A549 treated with dexamethasone at 1 μM for 4 hours (cell line): ENCODE results near the gene TSEN15. TPM values are rescaled to one million over a fixed set of nuclear protein-coding genes. Genes with fewer than 3 reads are reported as not detected.

Experiments used
- total RNA-seq: library from RNA; stranded (reverse); fragments of 200-300 nt; extraction: Qiagen RNA extraction; gene quantifications from 5 replicates; pipeline ENCODE4 v1.2.3, GENCODE V29; 2022

Gene TSEN15
- total RNA-seq = 28.3 to 31.3 TPM (median 30.1 TPM) in 5 replicates

GRCh38 chr1:184051485-184052193, at the start of gene TSEN15:
TSS of gene TSEN15 (plus strand) at chr1:184051730. CDS start at chr1:184051756, 26 bp downstream.

Other genes starting within 250 kb of the TSEN15 start
- 0.71 to 0.99 TPM (median 0.73 TPM) in 5 replicates for gene RGL1, start 246.6 kb upstream of the TSEN15 start, total RNA-seq
- 0.11 to 0.20 TPM (median 0.16 TPM) in 5 replicates for gene COLGALT2, start 14.0 kb upstream of the TSEN15 start, total RNA-seq